Right lobe of liver (tissue), 6 donors: Measurements from ENCODE around the gene DHX29. TPM values are rescaled to one million over a fixed set of nuclear protein-coding genes. Genes with fewer than 3 reads are reported as not detected.

Experiments used
- ATAC-seq, 4 donors: fragments of 200-7000 bp; cut with Tn5 transposase; one replicate each; pipeline ENCODE4 v1.9.1; 2020; ENCODE audit warnings: mild to moderate bottlenecking in 4 of 4, moderate library complexity in 4 of 4
- DNase-seq, 3 donors: peaks; one replicate each; pipeline ENCODE4 v3.0.0-alpha.2; 2020
- H3K27ac ChIP-seq, 3 donors: fragments of 200-600 bp; one replicate each; pipeline ENCODE4 v1.8.0; 2022
- H3K27me3 ChIP-seq, 2 donors: fragments of 200-600 bp; one replicate each; pipeline ENCODE4 v1.8.0; 2022
- H3K36me3 ChIP-seq, 4 donors: fragments of 200-600 bp; sonication (generic) in 1 of 4; one replicate each; pipeline versions ENCODE4 v1.5.1 to v1.8.0; 2017 to 2022; ENCODE audit warnings: control low read depth in 1 of 4
- H3K4me1 ChIP-seq, 4 donors: fragments of 200-600 bp; sonication (generic) in 1 of 4; one replicate each; pipeline versions ENCODE4 v1.5.1 to v1.8.0; 2017 to 2022; ENCODE audit warnings: control low read depth in 1 of 4
- H3K4me3 ChIP-seq, 3 donors: fragments of 200-600 bp; one replicate each; pipeline ENCODE4 v1.8.0; 2022
- H3K9me3 ChIP-seq, 4 donors: fragments of 200-600 bp; sonication (generic) in 1 of 4; one replicate each; pipeline versions ENCODE4 v1.5.1 to v1.8.0; 2017 to 2022; ENCODE audit warnings: control low read depth in 1 of 4
- POLR2A ChIP-seq: fragments of 450-650 bp; IDR thresholded peaks from one replicate; pipeline ENCODE4 v1.6.1; 2017; ENCODE audit warnings: antibody characterized with exemption, mild to moderate bottlenecking
- WGBS: methylation state at CpG from one replicate; pipeline ENCODE4 v1.1.6; 2018; ENCODE audit warnings: low coverage, low lambda C conversion rate; ENCODE audit not compliant: insufficient coverage; ENCODE audit errors: missing lambda C conversion rate; 5-methylcytosine and 5-hydroxymethylcytosine counted together
- intact Hi-C, 2 donors: fragments of 100-400 bp; cut with DNase I; formaldehyde crosslinking; loops; one replicate each; pipeline versions ENCODE4 v1.11.2 to v1.14.1; 2022
- long read RNA-seq: library from polyadenylated mRNA; unstranded; transcript quantifications from one replicate; pipeline ENCODE4 v2.0.0, GENCODE V29; 2019
- total RNA-seq, 6 experiments: library from RNA; depleted of rRNA in 2 of 6; stranded (reverse); fragments of >200 nt in 2 of 6; fragmentation: NEBNext Ultra II Directional in 3 of 6; extraction: Animal tissue kit (Norgen Biotek cat#: 25700) in 3 of 6; gene quantifications; one replicate each; pipeline versions ENCODE4 v1.1.0 to v1.2.4, GENCODE V29; 2016 to 2023
- TF ChIP-seq, protein P1 (sequence below), 4 donors: fragments of 200-600 bp in 3 of 4; fragments of 450-650 bp in 1 of 4; IDR thresholded peaks; one replicate each; pipeline versions ENCODE4 v1.5.1 to v1.8.0; 2016 to 2022; ENCODE audit warnings: antibody characterized with exemption in 4 of 4, mild to moderate bottlenecking in 2 of 4
- donor health status: DM: no; HTN: yes; CAD: no.
- donor health status: DM: no; HTN: no; CAD: no.
- donor health status: DM: no; HTN: no; CAD: no.
- donor health status: DM: no; HTN: yes; CAD: no.
- donor health status: DM: no; HTN: yes; CAD: no.

Gene DHX29, protein sequence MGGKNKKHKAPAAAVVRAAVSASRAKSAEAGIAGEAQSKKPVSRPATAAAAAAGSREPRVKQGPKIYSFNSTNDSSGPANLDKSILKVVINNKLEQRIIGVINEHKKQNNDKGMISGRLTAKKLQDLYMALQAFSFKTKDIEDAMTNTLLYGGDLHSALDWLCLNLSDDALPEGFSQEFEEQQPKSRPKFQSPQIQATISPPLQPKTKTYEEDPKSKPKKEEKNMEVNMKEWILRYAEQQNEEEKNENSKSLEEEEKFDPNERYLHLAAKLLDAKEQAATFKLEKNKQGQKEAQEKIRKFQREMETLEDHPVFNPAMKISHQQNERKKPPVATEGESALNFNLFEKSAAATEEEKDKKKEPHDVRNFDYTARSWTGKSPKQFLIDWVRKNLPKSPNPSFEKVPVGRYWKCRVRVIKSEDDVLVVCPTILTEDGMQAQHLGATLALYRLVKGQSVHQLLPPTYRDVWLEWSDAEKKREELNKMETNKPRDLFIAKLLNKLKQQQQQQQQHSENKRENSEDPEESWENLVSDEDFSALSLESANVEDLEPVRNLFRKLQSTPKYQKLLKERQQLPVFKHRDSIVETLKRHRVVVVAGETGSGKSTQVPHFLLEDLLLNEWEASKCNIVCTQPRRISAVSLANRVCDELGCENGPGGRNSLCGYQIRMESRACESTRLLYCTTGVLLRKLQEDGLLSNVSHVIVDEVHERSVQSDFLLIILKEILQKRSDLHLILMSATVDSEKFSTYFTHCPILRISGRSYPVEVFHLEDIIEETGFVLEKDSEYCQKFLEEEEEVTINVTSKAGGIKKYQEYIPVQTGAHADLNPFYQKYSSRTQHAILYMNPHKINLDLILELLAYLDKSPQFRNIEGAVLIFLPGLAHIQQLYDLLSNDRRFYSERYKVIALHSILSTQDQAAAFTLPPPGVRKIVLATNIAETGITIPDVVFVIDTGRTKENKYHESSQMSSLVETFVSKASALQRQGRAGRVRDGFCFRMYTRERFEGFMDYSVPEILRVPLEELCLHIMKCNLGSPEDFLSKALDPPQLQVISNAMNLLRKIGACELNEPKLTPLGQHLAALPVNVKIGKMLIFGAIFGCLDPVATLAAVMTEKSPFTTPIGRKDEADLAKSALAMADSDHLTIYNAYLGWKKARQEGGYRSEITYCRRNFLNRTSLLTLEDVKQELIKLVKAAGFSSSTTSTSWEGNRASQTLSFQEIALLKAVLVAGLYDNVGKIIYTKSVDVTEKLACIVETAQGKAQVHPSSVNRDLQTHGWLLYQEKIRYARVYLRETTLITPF (N-terminal part only)
- 10 to 100 TPM; 10.8 to 18.2 (median 14.7) TPM for total RNA-seq
- long read RNA-seq, partial matches to known transcripts = 10 of 10 reads
- long read RNA-seq, other reads (novel, unspliced or antisense) = 0 of 10 reads

DNA sequence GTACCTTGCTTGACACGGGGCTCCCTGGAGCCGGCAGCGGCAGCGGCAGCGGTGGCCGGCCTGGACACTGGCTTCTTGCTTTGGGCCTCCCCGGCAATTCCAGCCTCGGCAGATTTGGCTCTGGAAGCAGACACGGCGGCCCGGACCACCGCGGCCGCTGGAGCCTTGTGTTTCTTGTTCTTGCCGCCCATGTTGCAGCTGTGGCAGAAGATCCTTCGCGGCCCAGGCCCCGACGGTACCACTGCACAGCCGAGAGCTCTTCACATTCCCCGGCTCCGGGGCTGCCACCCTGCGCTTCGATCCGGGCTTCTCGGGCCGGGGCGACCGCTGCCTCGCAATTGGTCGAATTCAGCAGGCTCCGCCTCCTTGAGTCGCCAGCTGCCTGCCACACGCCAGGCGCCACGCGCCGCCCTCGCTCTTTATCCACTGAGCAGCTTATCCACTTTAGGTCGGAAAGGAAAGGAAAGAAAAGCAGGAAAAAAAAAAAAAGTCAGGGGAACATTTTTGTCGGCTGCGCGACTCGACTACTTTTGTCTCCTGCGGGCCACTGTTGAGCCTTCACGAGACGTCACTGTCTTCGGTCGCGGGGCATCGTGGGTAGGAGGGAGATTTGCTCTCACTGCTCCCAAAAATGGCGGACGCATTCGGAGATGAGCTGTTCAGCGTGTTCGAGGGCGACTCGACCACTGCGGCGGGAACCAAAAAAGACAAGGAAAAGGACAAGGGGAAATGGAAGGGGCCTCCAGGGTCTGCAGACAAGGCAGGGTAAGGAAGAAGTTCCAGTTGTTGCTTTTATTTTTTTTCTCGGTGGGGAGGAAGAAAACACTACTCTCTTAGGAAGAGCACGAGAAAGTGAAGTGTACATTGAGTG is at the start of gene DHX29, which contains the start of gene MTREX:
Gene DHX29 (minus strand): TSS at position 312 of the 871 bp plus-strand sequence. CDS start 121 bp downstream, at position 191.
Gene MTREX (plus strand): TSS at position 607 of the 871 bp plus-strand sequence. CDS start 25 bp downstream, at position 632.
- peak; percentile 93 to 96 (median 95) for DNase-seq
- H3K4me3 ChIP-seq = peak within 1 kb of the TSS; percentile 86 to 89 (median 88)
- ATAC-seq = peak; percentile 93 to 98 (median 96)
- peak within 1 kb of the TSS; percentile 92 to 97 (median 92) for H3K27ac ChIP-seq
- intact Hi-C loops = no loop called here
- H3K27me3 ChIP-seq = no peaks in the 10 kb centered on the region
- TF ChIP-seq, protein P1, sequence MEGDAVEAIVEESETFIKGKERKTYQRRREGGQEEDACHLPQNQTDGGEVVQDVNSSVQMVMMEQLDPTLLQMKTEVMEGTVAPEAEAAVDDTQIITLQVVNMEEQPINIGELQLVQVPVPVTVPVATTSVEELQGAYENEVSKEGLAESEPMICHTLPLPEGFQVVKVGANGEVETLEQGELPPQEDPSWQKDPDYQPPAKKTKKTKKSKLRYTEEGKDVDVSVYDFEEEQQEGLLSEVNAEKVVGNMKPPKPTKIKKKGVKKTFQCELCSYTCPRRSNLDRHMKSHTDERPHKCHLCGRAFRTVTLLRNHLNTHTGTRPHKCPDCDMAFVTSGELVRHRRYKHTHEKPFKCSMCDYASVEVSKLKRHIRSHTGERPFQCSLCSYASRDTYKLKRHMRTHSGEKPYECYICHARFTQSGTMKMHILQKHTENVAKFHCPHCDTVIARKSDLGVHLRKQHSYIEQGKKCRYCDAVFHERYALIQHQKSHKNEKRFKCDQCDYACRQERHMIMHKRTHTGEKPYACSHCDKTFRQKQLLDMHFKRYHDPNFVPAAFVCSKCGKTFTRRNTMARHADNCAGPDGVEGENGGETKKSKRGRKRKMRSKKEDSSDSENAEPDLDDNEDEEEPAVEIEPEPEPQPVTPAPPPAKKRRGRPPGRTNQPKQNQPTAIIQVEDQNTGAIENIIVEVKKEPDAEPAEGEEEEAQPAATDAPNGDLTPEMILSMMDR (IDR thresholded peaks at IDR 0.05) = no peak
- TF ChIP-seq POLR2A = peak; percentile 78
- H3K9me3 ChIP-seq = no peaks in the 10 kb centered on the region
- H3K4me1 ChIP-seq = peaks cover 0 to 54% (median 5%) of the 10 kb centered on the region in 4 donors
- 0% methylated on average over 37 of the region's 62 CpGs for WGBS
- H3K36me3 ChIP-seq = no peaks in the 10 kb centered on the region

DNA sequence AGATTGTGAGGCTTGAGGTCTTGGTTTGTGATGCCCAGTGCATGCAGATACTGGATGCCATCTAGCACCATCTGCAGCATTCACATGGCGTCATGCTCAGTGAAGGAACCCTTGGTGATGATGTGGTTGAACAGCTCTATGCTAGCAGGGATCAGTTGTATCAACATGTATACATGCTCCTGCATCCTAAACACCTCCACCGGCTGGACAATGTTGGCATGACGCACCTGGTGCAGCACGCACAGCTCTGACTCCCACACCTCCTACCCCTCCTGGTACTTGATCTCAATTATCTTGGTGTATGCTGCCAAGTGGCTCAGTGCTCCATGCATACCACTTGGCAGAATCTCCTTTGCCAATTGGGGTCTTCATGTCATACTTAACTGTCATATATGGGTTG is 49.4 kb upstream of the DHX29 start:
- H3K27ac ChIP-seq = no peak overlapping the region
- no peak overlapping the region for H3K4me3 ChIP-seq
- H3K27me3 ChIP-seq = no peaks in the 10 kb centered on the region
- intact Hi-C loops = no loop called here
- no peaks in the 10 kb centered on the region for H3K4me1 ChIP-seq
- no peak for TF ChIP-seq POLR2A
- TF ChIP-seq, protein P1 (IDR thresholded peaks at IDR 0.05) = no peak
- no CpG with 5 or more reads among the region's 4 CpGs for WGBS
- no peaks in the 10 kb centered on the region for H3K9me3 ChIP-seq
- peaks cover 0 to 34% (median 2%) of the 10 kb centered on the region in 4 donors for H3K36me3 ChIP-seq
- ATAC-seq = peak in 2 of 4 donors; percentile 11 to 18
- DNase-seq = no peak

DNA sequence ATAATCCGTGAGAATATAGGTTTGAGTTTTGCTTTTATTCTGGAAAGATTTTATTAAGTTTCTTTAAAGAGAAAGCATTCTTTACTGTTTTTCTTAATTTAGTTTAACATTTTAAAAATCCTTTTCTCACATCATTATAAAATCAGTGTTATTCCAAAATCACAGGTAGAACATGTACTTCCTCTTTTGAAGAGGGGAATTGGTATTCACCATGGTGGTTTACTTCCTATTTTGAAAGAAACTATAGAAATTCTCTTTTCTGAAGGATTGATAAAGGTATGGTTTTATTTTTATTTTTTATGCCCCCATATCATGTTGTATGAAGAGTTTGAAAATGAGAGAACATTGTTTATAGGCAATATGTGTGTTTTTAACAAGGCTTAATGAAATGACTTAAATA is 43.3 kb upstream of the DHX29 start:
- ATAC-seq = no peak
- peaks cover 0 to 58% (median 12%) of the 10 kb centered on the region in 4 donors for H3K36me3 ChIP-seq
- intact Hi-C loops = no loop called here

More for the DNA sequence above, 43.3 kb upstream of the DHX29 start:
- 92% methylated on average over 1 of the region's 1 CpG for WGBS
- Histone ChIP-seq H3K4me1 (peaks cover 0 to 5% (median 2%) of the 10 kb centered on the region in 4 donors), H3K9me3 (no peaks in the 10 kb centered on the region), H3K27ac (no peak overlapping the region), H3K27me3 (no peaks in the 10 kb centered on the region), H3K4me3 (no peak overlapping the region)
- TF ChIP-seq, protein P1 (IDR thresholded peaks at IDR 0.05) = no peak
- TF ChIP-seq POLR2A = no peak
- DNase-seq = no peak
